Ishikawa (cell line): ENCODE data around the gene PLA2G2C.

Experiments
- CEBPB ChIP-seq: IDR thresholded peaks from 2 replicates; pipeline ENCODE4 v1.6.1; 2012
- CREB1 ChIP-seq: IDR thresholded peaks from 2 replicates; pipeline ENCODE4 v1.6.1; 2012; ENCODE audit warnings: low read depth
- EGR1 ChIP-seq: IDR thresholded peaks from 2 replicates; pipeline ENCODE4 v1.6.1; 2012
- EP300 ChIP-seq: IDR thresholded peaks from 2 replicates; pipeline ENCODE4 v1.6.1; 2012; ENCODE audit warnings: borderline replicate concordance
- FOXM1 ChIP-seq: IDR thresholded peaks from 2 replicates; pipeline ENCODE4 v1.6.1; 2012; ENCODE audit warnings: low read depth, borderline replicate concordance
- MAX ChIP-seq: IDR thresholded peaks from 2 replicates; pipeline ENCODE4 v1.6.1; 2012
- NFIC ChIP-seq: IDR thresholded peaks from 2 replicates; pipeline ENCODE4 v1.6.1; 2012
- RAD21 ChIP-seq: IDR thresholded peaks from 2 replicates; pipeline ENCODE4 v1.6.1; 2012; ENCODE audit warnings: low read depth
- REST ChIP-seq: IDR thresholded peaks from 2 replicates; pipeline ENCODE4 v1.6.1; 2012; ENCODE audit warnings: low read depth, mild to moderate bottlenecking
- TAF1 ChIP-seq: IDR thresholded peaks from 2 replicates; pipeline ENCODE4 v1.6.1; 2012; ENCODE audit warnings: low read depth, mild to moderate bottlenecking
- TCF12 ChIP-seq: IDR thresholded peaks from 2 replicates; pipeline ENCODE4 v1.6.1; 2012; ENCODE audit warnings: low read depth
- TEAD4 ChIP-seq: IDR thresholded peaks from 2 replicates; pipeline ENCODE4 v1.6.1; 2012
- USF1 ChIP-seq: IDR thresholded peaks from 2 replicates; pipeline ENCODE4 v1.6.1; 2012
- YY1 ChIP-seq: IDR thresholded peaks from 2 replicates; pipeline ENCODE4 v1.6.1; 2012; ENCODE audit warnings: low read depth
- ZBTB7A ChIP-seq: IDR thresholded peaks from 2 replicates; pipeline ENCODE4 v1.6.1; 2012; ENCODE audit warnings: low read depth

PLA2G2C gene

GRCh38 chr1:20228314-20228825, 42.1 kb upstream of the PLA2G2C start:
- no peak for TF ChIP-seq TAF1
- no peak for TF ChIP-seq EGR1
- no peak for TF ChIP-seq CEBPB
- TF ChIP-seq FOXM1 = no peak
- TF ChIP-seq ZBTB7A = no peak
- no peak for TF ChIP-seq USF1
- no peak for TF ChIP-seq NFIC
- no peak for TF ChIP-seq TCF12
- no peak for TF ChIP-seq TEAD4
- no peak for TF ChIP-seq YY1
- TF ChIP-seq CREB1 = no peak
- TF ChIP-seq RAD21 = no peak
- TF ChIP-seq MAX = no peak

- no peak for TF ChIP-seq TCF12
Observed at GRCh38 chr1:20227704-20228103, 41.4 kb upstream of the PLA2G2C start.

GRCh38 chr1:20224546-20224945, 38.2 kb upstream of the PLA2G2C start:
- TF ChIP-seq CREB1 = no peak
- TF ChIP-seq USF1 = no peak
- TF ChIP-seq REST = no peak
- no peak for TF ChIP-seq FOXM1
- no peak for TF ChIP-seq MAX
- no peak for TF ChIP-seq TAF1
- TF ChIP-seq CEBPB = no peak
- TF ChIP-seq EGR1 = no peak
- TF ChIP-seq EP300 = no peak
- TF ChIP-seq TCF12 = no peak
- no peak for TF ChIP-seq TEAD4
- no peak for TF ChIP-seq YY1
- no peak for TF ChIP-seq RAD21
- no peak for TF ChIP-seq NFIC
- no peak for TF ChIP-seq ZBTB7A

- no peak for TF ChIP-seq EGR1
Observed at GRCh38 chr1:20223551-20224419, 37.5 kb upstream of the PLA2G2C start.

- TF ChIP-seq USF1 (no peak), EGR1 (no peak), TAF1 (no peak), CEBPB (no peak), EP300 (no peak), ZBTB7A (no peak), FOXM1 (no peak), YY1 (no peak)
Observed at GRCh38 chr1:20223106-20223505, 36.8 kb upstream of the PLA2G2C start.

- TF ChIP-seq TEAD4 = no peak
- TF ChIP-seq CEBPB = no peak
- no peak for TF ChIP-seq FOXM1
- no peak for TF ChIP-seq NFIC
- TF ChIP-seq YY1 = no peak
- TF ChIP-seq TCF12 = no peak
- no peak for TF ChIP-seq REST
- no peak for TF ChIP-seq USF1
- no peak for TF ChIP-seq ZBTB7A
- no peak for TF ChIP-seq MAX
- TF ChIP-seq RAD21 = no peak
- no peak for TF ChIP-seq TAF1
- TF ChIP-seq CREB1 = no peak
- TF ChIP-seq EGR1 = no peak
- TF ChIP-seq EP300 = no peak
Observed at GRCh38 chr1:20220036-20220435, 33.7 kb upstream of the PLA2G2C start.
